Kidney capillary endothelial cell (primary cell): ENCODE results near the gene PEAK3.
"Not testable (repeated sequence)": the region's sequence is repeated elsewhere in the genome, so short reads cannot be mapped to it uniquely, and the experiment has no call there.

ENCODE experiments used
- DNase-seq: peaks from one replicate; pipeline ENCODE4 v3.0.0-alpha.2; 2018; ENCODE audit warnings: low spot score

Gene PEAK3

GRCh38 chr19:2288818-2289713 is 7.1 kb upstream of the PEAK3 start:
- DNase-seq = no peak

GRCh38 chr19:2288338-2288817 is 6.4 kb upstream of the PEAK3 start:
- no peak for DNase-seq

- no peak for DNase-seq
Measured at GRCh38 chr19:2287585-2288337, 5.8 kb upstream of the PEAK3 start.

- DNase-seq = no peak
Measured at GRCh38 chr19:2286402-2287140, 4.6 kb upstream of the PEAK3 start.

- no peak for DNase-seq
Measured at GRCh38 chr19:2283835-2284507, 2.0 kb upstream of the PEAK3 start.

- DNase-seq = no peak
Measured at GRCh38 chr19:2282862-2283237, 875 bp upstream of the PEAK3 start.

GRCh38 chr19:2281265-2282061 is 512 bp downstream of the PEAK3 start:
- not testable (repeated sequence) for DNase-seq

GRCh38 chr19:2280633-2281264 is 1.2 kb downstream of the PEAK3 start:
- no peak for DNase-seq

- DNase-seq = no peak
Measured at GRCh38 chr19:2278459-2279158, 3.4 kb downstream of the PEAK3 start.

GRCh38 chr19:2277138-2277537 is 4.8 kb downstream of the PEAK3 start:
- no peak for DNase-seq

GRCh38 chr19:2276429-2276986 is 5.5 kb downstream of the PEAK3 start:
- no peak for DNase-seq

GRCh38 chr19:2275588-2276428 is 6.2 kb downstream of the PEAK3 start:
- DNase-seq = no peak

GRCh38 chr19:2274931-2275535 is 6.9 kb downstream of the PEAK3 start:
- DNase-seq = no peak

- DNase-seq = no peak
Measured at GRCh38 chr19:2274185-2274711, 7.7 kb downstream of the PEAK3 start.

GRCh38 chr19:2273356-2274184 is 8.4 kb downstream of the PEAK3 start:
- DNase-seq = peak; percentile 79

- DNase-seq = no peak
Measured at GRCh38 chr19:2271234-2272103, 10.5 kb downstream of the PEAK3 start.
